ENCODE data around the gene ARHGAP26. TPM values are rescaled to one million over a fixed set of nuclear protein-coding genes. Genes with fewer than 3 reads are reported as not detected.
A peak's percentile ranks its signal among the peaks of the same experiment; 100 is the strongest.

Gene ARHGAP26
- total RNA-seq, 1 donor from 2014 or later = 71.6 TPM

DNA sequence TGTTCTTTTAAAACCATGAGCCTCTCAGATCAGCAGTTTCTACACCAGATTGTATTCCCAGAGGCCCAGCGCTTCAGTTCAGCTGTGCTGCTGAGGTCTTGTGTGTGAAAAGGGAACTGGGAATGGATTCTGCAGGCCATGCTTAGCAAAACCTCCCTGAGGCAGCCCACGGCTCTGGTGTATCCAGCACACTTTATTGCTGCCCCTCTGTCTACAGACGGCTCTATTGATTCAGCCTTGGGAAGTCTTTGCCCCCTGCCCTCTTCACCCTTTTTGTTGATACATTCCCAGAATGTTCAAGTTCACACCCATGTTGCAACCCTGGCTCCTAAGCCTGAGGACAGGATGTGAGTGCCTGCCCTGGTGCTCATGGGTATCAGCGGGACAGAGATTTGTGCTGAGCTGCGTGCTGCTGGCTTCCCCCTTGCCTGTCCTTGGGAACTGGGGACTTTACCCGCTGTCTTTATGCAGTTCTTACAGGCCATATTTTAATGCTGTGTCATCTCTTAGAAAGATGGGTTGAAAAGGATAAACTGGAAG is 37.3 kb downstream of the ARHGAP26 start:
- intact Hi-C loops (cut with DNase I) = no loop called here
- ATAC-seq (peak; percentile 75), DNase-seq (ENCODE audit: low spot score) (no peak)

DNA sequence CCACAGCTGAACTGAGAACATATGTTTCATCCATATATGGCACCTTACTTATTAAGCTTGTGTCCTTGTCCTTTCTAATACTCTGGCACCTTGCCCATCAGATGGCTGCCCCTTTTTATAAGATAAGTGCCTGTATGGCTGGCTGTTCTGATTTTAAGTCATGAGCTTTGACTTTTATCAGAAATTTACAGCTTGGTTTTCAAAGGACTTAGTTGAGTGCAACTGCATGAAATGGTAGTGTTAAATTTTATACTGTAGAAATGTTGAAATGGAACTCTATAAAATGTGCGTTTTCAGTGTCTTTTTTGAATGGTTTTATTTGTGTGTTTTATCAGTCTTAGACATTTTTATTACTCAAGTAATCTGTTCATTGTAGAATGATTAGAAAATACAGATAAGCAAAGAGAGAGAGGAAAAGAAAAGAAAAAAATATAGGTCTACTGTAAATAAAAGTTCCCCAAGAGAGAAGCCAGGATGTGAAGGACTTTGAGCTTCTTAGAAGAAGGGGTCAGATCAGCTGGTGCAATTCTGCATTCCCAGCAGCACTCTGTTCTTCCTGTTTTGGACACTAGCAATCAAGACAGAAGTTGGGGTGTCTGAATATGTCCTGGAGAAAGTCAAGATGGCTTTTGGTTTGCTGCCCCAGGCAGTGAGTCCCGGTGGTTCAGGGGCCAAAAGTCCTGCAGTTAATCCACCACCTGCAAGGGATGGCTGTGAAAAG is 38.9 kb downstream of the ARHGAP26 start:
- ATAC-seq (no peak), DNase-seq (ENCODE audit: low spot score) (no peak)
- intact Hi-C loops (cut with DNase I) = no loop called here

DNA sequence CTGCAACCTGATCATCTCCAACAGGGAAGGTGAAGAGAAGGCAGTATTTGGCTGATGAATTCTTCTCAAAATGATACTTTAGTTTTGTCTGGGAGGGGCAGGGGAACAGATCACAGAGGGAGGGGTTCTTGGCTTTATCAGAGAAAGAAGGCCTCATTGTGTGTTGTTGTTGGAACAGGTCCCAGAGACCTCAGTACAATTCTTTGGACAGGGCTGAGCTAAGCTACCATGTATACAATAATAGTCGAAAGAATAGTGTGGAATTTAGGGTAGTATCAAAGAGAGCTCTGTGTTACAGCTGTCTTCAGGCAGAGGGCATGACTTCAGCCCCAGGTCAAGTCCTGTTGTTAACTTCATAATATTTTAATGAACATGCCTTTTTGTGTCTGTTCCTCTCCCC is 39.9 kb downstream of the ARHGAP26 start:
- intact Hi-C loops (cut with DNase I) = no loop called here
- DNase-seq (ENCODE audit: low spot score) (no peak), ATAC-seq (no peak)

DNA sequence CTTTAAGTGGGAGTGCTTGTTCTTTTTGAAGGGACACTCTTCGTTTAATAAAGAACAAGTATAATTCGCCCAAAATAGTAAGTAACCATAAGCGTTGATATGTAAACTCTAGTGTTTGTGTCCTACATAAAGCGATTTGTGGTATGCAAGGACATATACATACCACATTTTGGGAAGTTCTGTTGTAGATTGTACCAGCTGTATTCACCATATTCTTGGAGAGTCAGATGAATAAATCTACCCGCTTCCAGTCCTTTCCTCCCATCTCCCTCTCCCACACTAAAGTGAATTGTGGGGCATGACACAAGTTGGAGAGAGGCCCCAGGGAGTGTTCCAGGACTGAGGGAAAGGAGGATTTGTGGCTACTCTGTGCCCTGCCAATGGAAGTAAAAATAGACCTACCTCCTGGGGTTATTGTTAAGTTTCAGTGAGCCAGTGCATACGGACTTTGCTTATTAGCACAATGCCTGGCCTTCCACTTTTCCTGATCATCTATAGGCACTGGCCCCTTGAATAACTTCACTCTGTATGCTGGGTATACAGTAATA is 40.6 kb downstream of the ARHGAP26 start:
- intact Hi-C loops (cut with DNase I) = no loop called here
- no peak for DNase-seq (ENCODE audit: low spot score)
- no peak for ATAC-seq

DNA sequence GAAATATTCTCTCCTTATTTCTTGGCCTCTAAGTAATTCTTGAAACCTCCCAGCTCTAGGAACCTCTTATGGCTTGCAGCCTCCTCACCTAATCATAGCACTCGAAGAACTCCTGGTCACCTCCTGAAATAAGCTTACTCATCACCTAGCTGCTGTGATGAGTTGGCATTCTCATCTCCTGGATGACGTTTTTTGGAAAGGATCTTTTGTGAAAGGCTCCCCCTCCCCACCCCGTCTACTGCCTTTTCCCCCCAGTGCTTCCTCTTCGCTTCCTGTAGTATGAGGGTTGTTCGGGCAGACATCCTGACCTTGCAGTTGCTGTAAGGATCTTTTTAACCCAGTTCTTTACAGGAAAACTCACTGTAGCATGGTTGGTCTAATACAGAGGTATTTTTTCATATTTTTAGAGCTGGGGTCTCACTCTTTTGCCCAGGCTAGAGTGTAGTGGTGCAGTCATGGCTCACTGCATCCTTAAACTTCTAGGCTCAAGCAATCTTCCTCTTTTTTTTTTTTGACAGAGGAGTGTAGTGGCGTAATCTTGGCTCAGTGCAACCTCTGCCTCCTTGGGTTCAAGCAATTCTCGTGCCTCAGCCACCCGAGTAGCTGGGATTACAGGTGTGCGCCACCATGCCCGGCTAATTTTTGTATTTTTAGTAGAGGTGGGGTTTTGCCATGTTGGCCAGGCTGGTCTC is 41.8 kb downstream of the ARHGAP26 start:
- DNase-seq (ENCODE audit: low spot score) = no peak
- intact Hi-C loops (cut with DNase I) = no loop called here
- ATAC-seq = no peak

DNA sequence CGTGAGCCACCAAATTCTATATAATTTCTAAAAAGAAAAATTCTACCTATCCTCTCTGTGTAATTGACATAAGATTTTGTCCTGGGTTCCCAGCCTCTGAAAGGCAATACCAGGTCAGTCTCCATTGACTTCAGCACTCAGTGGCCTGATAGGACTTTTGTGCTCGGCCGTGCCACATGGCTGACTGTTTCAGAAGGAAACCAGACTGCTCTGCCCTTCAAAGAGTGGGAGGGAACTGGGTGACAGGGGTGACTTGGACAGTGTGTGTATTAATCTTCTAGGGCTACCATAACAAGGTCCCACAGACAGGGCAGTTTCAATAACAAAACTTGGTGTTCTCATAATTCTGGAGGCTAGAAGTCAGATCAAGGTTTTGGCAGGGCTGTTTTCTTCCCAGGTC is 43.0 kb downstream of the ARHGAP26 start:
- intact Hi-C loops (cut with DNase I) = no loop called here
- ATAC-seq (no peak), DNase-seq (ENCODE audit: low spot score) (no peak)

DNA sequence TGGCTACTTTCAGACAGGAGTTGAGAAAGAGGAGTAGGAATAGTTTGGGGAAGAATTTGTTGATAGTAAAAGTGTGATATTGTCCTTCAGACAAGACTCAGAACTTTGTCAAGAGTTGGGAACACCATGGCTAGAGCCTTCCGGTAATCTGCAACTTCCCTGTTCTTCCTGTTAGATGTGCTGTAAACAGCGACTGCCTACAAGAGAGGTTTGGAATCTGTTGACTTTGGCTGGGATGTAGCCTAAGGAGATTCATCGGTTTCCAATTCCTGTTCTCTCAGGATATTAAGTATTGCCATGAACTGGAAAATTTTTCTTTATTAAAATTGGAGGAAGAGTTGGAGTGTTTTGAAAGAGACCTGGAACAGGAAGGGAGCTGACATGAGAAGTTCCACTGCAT is 43.9 kb downstream of the ARHGAP26 start:
- ATAC-seq = peak; percentile 87
- DNase-seq (ENCODE audit: low spot score) = no peak
- intact Hi-C loops (cut with DNase I) = no loop called here

DNA sequence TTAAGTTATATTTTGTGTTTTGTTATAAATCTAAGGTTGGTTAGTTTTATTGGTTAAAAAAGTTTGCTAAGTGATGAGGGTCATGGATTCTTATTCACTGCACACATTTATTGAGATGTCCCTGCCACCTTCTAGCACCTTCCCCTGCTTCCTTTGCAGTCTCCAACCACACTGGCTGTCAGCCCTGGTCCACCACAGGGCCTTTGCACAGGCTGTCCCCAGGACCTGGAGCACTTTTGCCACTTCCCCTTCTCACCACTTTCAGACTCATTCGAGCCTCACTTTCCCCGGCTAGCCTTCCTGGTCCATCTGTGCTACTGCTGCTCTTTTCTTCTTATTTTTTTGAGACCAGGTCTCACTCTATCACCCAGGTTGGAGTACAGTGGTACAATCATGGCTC is 45.3 kb downstream of the ARHGAP26 start:
- DNase-seq (ENCODE audit: low spot score) (no peak), ATAC-seq (no peak)
- intact Hi-C loops (cut with DNase I) = no loop called here

DNA sequence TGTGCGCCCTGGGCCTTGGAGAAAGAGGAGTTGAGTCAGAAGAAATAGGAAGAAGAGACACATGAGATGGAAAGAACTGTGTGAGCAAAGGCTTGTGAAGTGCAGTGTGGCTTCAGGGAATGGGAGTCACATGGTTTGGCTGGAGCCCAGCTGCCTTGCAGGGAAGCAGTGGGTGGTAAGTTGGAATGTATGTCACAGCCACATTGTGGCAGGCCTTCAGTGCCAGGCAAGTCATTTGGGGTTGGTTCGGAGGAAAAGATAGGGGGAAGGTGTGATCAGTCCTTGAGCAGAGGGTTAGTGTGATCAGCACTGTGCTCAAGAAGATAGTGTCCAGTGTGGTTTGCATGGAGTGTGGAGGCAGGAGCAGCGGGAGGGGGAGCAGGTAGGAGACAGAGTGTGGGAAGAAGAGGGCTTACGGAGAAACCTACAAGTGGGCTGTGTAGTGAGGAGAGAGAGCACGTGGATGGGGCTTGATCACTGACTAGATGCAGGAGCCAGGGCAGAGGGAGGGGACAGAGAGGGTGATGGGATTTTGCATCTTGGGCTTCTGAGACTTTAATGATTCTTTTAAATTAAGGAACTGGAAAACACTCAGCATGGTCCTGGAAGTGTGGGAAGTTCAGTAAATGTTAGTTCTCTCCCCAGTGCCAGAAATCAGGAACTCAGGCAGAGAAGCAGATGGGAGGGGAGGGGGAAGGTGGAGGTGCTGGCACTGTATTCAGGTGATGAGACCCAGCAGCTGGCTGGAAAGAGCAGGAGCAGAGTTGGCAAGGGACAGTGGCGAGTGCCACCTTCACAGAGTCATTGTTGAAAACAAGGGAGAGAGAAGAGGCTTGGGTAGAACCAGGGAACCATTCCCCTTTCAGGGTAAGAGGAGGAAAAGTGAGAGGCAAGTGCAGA is 46.6 kb downstream of the ARHGAP26 start:
- DNase-seq (ENCODE audit: low spot score) = peak; percentile 86
- peak; percentile 8 for ATAC-seq
- intact Hi-C loops (cut with DNase I) = no loop called here

DNA sequence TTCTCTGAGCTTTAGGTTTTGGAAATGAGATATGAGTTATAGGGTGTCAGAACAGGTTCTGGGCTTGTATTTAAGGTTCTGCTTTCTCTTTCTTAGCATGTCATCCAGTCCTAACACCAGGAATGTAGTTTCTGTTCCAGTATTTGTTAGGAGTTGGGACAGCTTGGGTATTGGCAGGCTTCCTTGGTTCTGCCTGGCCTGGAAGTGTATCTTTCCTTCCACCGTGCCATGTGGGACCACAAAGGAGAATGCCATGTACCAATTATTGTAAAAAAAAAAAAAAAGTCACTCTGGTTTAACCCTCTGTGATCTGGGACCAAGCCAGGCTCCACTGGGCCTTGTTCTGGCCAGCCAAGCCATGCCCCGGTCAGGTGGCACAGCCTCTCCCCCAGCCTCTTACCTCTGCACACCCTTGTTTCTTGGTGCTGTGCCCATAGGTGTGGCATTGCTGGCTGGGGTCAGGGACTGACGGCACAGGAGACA is 47.8 kb downstream of the ARHGAP26 start:
- DNase-seq (ENCODE audit: low spot score) (no peak), ATAC-seq (peak; percentile 34)
- intact Hi-C loops (cut with DNase I) = no loop called here

DNA sequence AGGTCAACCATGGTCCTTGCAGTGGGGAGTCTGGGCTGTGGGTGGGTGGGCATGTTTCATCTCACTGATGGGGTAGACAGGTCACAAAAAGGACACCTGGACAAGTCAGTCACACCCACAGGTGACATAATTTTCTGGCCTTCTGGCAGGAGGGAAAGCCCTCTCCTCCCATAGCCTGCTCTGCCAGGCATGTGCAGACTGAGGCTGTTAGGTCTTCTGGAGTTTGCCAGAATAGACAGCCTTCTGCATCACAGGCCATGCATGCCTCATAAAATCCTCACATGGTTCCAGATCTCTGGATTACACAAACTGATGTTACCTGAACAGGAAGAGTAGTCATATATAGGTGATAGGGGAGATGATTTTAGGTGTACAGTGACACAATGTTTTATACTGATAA is 49.1 kb downstream of the ARHGAP26 start:
- intact Hi-C loops (cut with DNase I) = no loop called here
- ATAC-seq (no peak), DNase-seq (ENCODE audit: low spot score) (no peak)

DNA sequence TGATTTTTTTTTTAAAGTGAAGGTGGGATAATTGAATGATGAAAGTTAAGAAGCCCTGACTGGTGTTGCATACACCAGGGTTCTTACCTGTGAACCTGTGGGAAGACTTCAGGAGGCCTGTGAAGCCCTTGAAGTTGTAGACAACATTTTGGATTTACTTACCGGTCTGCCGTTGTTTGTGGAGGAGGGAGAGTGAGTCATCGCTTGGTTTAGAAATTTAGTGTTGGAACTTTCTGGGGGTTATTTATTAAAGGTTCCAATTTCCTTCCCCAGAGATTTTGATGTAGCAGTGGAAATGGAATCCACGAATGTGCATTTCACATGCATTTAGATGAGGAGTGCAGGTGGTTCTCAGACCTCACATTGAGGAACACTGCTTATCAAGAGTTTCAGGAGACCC is 49.6 kb downstream of the ARHGAP26 start:
- intact Hi-C loops (cut with DNase I) = no loop called here
- DNase-seq (ENCODE audit: low spot score) (no peak), ATAC-seq (no peak)

DNA sequence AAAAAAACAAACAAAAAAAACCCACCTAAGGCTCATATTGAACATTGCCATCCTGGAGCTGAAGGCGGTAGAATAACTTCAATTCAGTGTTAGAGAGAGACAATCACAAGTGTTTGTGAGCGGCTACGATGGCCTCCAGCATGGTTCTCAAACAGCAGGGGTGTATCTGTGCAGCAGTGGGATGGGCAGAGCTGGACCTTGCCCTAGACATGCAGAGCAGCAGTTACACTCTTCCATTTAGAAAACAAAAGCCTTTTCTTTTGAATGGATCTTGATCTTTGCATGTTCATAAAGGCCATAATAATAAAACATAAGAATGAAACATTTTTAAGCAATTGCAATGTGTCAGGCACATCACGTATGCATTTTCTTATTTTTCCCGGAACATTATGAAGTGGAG is 50.3 kb downstream of the ARHGAP26 start:
- DNase-seq (ENCODE audit: low spot score) = no peak
- ATAC-seq = no peak
- intact Hi-C loops (cut with DNase I) = no loop called here

DNA sequence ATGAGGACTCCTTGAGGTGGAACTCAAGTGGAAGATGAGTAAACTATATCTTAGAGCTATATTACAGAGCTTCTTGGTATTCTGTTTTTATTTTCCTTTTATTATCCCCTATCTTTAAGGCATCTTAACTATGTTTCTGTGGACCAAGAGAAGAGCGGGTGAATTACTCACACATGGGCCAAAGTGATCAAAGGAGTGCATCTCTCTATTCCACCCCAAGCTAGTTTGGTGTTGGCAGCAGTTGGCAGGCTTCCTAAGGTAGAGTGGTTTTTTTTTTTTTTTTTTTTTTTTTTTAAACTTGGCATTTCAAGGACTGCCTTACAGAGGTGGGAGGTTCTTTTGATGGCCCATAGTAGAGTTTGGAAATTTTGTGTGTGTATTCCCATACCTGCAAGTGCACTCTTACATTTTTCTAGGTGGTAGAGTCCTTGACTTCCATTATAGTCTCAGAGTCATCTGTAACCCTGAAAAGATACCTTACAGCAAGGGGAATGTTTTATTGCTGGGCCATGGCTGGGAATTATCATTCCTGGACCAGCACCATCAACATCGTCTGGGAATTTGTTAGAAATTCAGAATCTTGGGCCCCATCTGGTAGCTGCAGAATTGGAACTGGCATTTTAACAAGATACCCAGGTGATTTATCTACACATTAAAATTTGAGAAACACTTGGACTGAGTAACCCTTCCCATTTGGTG is 51.0 kb downstream of the ARHGAP26 start:
- ATAC-seq (no peak), DNase-seq (ENCODE audit: low spot score) (no peak)
- intact Hi-C loops (cut with DNase I) = no loop called here

DNA sequence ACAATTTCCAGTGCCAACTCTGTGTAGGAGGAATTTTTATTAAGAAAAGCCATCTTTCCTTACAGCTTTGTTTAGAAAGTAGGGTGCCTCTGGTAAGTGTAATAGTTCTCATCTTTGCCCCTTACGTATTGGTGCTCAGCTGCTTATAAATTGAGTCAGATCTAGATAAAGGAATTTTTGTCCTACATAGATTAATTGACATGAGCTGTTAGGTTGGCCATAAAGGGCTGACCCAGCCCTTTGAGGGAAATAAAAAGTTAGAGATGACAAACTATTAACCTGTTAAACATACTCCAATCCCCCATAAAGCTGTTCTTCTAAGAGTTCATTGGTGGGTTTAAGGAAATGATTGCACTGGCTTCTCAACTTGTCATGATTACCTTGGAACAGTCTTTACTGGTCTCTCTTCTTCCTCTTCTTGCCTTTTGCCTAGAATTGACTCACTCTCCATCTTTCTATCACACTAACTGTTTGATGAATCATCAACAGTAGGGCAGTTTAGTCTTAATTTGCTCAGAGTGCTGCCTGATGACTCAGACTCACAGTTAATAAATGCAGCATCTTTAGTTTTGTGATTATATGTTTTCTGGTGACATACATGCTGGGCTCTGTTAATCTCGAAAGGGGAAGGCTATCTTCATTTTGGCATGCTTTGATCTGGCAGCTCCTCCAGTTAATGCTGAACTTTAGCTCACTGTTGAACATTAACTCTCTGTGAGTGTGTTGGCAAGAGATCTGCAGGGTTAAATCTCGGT is 51.7 kb downstream of the ARHGAP26 start:
- DNase-seq (ENCODE audit: low spot score) = no peak
- intact Hi-C loops (cut with DNase I) = no loop called here
- no peak for ATAC-seq

DNA sequence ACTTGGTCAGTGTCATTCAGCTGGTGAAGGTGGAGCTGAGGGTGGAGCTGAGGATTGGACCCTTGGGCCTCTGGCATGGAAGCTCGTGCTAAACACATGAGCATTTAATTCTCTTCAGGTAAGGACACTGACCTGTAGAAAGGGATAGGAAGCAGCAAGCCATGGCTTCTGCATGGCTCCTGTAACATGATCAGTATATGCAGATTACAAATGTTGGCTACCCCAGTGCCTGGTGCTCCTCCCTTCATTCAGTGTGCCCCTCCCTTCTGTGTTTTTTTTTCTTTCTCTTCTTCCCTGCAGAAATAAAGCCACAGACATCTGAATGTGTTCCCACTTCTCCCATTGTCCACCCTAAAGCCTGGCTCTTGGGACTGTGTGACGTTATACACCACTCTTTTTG is 52.9 kb downstream of the ARHGAP26 start:
- intact Hi-C loops (cut with DNase I) = no loop called here
- ATAC-seq (peak; percentile 38), DNase-seq (ENCODE audit: low spot score) (no peak)

DNA sequence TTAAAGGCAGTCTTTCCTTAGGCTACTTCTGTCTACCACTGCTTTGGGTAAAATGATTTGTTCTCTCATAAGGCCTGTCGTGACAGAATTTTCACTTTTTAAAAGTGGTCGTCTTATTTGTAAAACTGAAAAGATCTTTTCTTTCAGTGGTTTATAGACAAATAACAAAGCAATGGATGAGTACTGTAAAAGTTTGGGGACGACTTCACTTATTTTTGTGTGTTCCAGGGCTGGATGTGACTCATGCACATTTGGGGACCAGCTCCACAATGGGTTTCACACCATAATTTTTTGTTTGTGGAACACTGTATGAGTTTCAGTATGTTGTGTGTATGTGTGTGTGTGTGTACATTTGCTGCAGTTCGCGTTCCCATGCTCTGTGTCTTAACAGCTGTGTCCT is 53.6 kb downstream of the ARHGAP26 start:
- DNase-seq (ENCODE audit: low spot score) (no peak), ATAC-seq (no peak)
- intact Hi-C loops (cut with DNase I) = no loop called here

DNA sequence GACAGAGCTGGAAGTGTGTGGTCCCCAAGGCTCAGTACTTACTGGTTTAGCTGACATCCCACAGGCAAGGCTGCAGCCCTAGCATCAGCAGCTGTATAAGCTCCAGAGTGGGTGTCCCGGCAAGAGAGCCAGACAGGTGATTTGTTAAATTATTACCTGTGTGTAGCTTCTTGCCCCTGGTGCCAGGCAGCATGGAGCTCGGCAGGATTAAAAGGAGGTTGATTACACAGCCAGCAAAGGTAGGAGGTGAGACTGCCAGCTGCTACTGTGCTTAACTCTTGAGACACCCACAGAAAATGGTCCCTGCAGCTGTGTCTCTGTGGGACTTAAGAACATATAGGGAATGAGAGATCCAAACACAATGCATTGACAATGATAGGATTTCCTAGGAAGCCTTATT is 54.2 kb downstream of the ARHGAP26 start:
- ATAC-seq (no peak), DNase-seq (ENCODE audit: low spot score) (no peak)
- intact Hi-C loops (cut with DNase I) = no loop called here
